Testis (tissue), 2 donors: ENCODE measurements around the gene TESPA1.

ENCODE experiments used
- POLR2A ChIP-seq: fragments of 450-650 bp; IDR thresholded peaks from one replicate; pipeline ENCODE4 v1.6.1; 2017; ENCODE audit warnings: antibody characterized with exemption, mild to moderate bottlenecking, moderate library complexity
- TF ChIP-seq, protein P1 (sequence below), 3 experiments: fragments of 450-650 bp in 2 of 3; fragments of 200-600 bp in 1 of 3; sonication (generic) in 1 of 3; IDR thresholded peaks; one replicate each; pipeline ENCODE4 v1.5.1; 2016 to 2019; ENCODE audit warnings: antibody characterized with exemption in 3 of 3, mild to moderate bottlenecking in 2 of 3, moderate library complexity in 1 of 3

DNA sequence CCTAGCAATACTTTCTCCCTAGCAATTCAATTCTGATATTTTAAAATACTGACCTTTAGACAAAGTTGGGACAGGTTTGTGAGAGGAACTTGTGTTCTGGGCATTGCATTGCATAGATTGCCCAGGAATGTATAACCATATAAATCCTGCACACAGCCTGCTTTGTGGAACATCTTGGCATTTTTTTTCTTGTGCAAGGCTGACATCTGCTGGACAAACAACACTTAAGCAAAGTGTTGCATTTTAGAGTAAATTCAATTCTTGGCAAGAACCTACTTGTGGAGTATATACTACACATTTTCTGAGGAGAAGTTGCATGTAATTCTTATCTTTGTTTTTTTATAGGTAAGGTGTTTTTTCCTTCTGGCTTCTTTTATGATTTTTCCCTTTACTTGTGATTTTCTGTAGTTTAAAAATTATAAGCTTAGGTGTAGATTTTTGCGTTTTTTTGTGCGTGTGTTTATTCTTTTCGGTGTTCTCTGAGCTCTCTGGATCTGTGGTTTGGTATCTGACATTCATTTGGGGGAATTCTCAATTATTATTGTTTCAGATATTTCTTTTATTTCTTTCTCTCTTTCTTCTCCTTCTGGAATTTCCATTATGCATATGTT is 26.4 kb downstream of the TESPA1 start:
- TF ChIP-seq, protein P1, sequence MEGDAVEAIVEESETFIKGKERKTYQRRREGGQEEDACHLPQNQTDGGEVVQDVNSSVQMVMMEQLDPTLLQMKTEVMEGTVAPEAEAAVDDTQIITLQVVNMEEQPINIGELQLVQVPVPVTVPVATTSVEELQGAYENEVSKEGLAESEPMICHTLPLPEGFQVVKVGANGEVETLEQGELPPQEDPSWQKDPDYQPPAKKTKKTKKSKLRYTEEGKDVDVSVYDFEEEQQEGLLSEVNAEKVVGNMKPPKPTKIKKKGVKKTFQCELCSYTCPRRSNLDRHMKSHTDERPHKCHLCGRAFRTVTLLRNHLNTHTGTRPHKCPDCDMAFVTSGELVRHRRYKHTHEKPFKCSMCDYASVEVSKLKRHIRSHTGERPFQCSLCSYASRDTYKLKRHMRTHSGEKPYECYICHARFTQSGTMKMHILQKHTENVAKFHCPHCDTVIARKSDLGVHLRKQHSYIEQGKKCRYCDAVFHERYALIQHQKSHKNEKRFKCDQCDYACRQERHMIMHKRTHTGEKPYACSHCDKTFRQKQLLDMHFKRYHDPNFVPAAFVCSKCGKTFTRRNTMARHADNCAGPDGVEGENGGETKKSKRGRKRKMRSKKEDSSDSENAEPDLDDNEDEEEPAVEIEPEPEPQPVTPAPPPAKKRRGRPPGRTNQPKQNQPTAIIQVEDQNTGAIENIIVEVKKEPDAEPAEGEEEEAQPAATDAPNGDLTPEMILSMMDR (IDR thresholded peaks at IDR 0.05): peak; percentile 56 to 68 (median 57)
- TF ChIP-seq POLR2A: no peak
